HUDEP-2 (cell line): ENCODE results near the gene APMAP.

Source experiments
- DNase-seq, 76 experiments: peaks; one replicate each; lab custom pipeline; 2025; ENCODE audit not compliant: unreplicated experiment in 76 of 76; lab: John Stamatoyannopoulos, UW

The APMAP gene

DNA sequence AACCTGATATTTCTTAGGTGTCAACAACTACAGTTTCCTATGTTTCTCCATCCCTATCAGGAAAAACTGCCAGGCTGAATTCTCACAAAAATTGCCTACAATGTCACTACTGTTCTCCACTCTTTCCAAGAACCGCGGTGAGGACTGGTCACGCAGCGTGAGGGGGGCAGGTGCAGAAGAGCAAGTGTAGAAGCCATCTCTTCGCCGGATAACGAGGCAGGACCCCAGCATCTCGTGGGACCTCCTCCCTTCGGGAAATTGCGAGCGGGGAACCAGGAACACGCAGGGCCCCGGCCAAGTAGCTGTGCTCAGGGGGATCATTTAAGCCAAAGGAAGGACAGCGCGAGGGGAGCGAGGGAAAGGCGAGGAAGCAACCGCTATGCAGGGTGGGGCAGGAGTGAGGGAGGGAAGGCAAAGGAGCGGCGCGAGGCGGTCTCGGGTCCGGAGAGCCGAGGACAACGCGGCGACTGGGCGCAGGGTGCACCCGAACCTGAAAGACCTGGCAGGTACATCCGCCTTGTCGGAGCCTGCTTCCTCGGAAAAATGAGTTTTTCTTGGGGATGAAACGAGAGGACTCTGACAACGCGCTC, 559 bp downstream of the APMAP start:
- peak in 16 of 76 experiments; percentile 12 to 54 (median 22) for DNase-seq

GRCh38 chr20:24990810-24991252, 1.7 kb downstream of the APMAP start:
- no peak for DNase-seq

DNA sequence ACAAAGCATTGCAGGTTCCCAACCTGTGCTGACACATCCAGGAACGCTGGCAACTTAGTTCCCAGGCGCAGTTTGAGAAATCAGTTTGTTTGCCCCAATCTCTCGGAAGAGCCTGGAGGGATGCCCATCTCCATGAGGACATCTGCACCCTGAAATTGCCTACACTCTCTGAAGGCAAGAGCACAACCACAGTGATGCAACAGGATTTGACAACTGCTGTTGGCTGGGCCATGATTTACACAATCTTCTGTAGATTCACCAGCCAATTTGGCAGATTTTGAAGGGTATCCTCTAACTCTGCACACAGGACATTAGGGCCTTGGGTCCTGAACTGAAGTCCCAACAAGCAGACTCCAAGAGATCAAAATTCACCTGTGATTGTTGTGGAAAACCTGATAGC, 3.4 kb downstream of the APMAP start:
- no peak for DNase-seq

DNA sequence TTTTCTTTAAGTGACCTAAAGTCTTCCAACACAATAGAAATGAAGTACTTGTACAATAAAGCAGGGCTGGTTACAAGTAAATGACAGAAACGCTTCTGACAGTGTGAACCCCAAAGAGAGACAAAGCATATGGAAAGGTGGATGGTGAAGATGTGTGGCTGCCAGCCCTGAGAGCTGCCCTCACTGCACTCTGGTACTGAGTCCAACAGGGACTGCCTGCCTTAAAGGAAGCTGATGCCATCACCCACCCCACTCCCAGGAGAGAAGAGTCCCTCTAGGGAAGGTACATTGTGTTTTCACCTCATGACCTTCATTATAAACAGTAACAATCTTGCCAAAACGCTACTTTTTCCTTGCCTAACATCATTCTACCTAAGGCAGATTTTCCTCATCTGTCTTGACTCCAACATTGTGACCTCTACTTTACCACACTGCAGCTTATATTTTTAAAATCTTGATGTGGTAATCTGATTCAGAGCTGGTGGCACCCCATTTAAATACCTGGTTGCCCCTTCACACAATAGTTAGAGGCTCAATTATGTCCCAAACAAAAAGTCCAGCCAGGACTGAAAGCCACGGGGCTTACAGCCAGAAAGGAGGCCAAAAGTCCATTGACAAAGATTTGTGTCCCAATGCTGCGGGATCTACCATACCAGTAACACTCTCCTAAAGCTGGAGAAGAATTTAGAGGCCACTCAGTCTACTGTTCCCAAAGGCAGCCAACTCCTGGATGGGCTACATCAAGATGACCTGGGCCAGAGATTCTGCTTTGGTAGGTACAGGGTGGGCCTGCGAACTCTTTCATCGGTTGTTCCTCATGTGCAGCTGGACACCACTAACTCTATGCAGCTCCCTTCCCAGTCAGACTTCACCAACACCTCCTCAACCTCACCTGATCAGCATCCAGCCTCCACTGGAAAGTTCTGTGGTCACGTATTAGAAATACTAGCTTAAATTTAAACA, 4.4 kb downstream of the APMAP start:
- DNase-seq = no peak

- no peak for DNase-seq
Observed at GRCh38 chr20:24987244-24987643, 5.3 kb downstream of the APMAP start.

GRCh38 chr20:24986436-24987015, 6.0 kb downstream of the APMAP start:
- no peak for DNase-seq

DNA sequence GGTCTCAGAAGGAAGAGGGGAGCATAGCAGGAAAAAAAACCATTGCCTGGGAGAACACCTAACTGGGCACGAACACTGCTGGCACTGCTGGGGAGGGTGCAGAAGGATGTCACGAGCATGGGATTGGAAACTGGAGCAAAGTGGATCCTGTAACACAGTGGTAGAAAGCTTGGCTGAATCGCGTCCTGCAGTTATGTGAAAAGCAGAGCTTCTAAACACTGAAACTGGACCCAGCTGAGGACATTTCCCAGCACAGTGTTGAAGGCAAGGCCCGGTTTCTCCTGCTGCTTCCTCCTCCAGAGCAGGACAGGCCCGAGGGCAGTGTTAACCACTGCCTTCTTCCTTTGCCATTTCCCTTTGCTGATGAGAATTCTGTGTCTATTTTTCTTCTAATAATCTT, 6.7 kb downstream of the APMAP start:
- no peak for DNase-seq

- DNase-seq = no peak
Observed at GRCh38 chr20:24984961-24985640, 7.5 kb downstream of the APMAP start.

DNA sequence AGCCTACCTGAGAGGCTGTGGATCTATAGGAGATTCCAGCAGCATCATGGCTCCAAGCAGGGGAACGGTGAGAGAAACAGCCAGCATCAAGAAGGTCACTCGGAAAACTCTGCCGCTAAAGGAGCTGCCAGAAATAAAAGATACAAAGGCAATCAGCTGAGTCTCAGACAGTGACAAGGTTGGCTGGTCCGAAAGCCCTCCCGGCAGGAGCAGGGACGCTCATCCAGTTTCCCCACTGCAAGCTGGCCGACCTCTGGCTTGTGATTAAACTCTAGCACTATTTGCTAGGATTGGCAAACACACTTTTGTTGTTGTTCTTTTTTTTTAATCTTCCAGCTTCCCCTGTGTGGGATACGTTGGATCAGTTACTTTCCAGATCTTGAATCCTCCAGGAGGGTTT, 8.7 kb downstream of the APMAP start:
- DNase-seq = no peak

GRCh38 chr20:24981790-24982189, 10.8 kb downstream of the APMAP start:
- no peak for DNase-seq

- no peak for DNase-seq
Observed at GRCh38 chr20:24981282-24981681, 11.3 kb downstream of the APMAP start.

DNA sequence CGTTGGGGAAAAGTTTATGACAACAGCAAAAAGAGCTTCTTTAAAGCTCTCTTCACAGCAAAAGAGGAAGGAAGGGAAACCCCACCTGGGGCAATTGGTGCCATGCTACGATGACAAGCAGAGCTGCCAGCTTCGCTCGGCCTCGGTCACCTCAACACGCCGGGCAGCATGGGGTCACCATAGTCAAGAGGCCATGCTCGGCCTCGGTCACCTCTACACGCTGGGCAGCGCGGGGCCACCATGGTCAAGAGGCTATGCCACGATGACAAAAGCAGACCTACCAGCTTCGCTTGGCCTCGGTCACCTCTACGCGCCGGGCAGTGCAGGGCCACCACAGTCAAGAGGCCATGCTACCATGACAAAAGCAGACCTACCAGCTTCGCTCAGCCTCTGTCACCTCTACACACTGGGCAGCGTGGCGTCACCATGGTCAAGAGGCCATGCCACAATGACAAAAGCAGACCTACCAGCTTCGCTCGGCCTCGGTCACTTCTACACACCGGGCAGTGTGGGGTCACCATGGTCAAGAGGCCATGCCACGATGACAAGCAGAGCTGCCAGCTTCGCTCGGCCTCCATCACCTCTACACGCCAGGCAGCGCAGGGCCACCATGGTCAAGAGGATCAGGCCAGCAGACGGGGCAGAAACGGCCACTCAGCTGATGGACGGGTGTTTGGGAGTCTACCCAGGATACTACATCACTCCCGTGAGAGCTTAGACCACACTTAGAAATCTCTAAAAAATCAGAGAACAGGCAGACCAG, 12.1 kb downstream of the APMAP start:
- no peak for DNase-seq

DNA sequence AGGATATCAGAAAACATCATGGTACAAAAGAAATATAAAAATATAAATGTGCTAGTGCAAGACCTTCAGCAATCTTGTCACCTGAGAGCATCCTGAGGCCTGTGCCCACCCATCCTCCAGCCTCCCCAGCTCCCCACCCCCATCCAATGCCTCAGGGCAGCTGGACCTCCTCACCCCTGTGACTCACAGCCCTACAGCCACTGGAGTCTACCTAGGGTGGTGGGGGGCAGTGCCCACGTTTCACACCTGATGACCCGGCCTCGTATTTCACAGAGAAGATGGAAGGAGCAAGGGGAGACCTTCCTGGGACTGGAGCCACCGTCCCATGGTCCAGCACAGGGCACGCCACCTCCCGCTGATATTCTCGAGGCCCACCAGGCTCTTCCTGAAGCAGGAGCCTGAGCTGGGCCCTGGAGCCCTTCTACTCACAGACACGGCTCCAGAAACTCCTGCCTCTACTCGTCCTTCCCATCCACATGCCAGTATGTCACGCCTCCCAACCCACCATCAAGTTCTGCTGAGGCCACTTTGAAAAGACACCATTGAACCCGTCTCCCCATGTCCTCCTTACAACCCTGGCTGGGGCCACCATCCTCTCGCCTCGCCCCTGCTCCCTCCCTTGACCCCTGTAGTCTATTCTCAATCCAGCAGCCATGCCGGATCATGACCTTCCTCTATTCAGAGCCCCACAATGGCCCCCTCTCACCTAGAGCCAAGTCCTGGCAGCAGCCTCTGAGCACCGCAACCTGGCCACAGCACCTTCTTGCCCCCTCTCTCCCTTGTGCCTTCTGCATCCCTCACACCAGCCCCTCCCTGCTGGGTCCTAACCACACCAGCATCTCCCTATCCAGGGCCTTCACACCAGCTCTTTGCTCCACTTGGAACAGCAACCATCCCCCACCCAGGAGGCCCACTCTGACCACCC, 13.3 kb downstream of the APMAP start:
- DNase-seq = no peak

DNA sequence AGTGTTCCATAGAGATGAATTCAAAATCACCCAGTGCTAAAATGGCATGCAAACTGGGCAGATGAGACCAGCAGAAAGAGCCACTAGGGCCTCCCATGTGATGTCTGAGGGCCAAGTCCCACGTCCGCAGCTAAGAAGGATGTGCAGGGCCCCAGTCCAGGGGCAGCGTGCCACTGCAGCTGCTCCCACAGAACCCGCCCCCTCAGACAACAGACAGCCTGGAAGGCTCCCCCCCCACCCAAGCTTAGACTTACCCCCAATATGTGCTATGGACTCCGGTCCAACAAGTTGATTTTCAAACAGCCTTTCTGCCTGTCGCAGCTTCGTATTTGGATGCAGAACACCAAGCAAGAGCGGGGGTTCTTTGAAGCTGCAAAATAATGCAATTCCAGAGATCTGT, 14.0 kb downstream of the APMAP start:
- no peak for DNase-seq

DNA sequence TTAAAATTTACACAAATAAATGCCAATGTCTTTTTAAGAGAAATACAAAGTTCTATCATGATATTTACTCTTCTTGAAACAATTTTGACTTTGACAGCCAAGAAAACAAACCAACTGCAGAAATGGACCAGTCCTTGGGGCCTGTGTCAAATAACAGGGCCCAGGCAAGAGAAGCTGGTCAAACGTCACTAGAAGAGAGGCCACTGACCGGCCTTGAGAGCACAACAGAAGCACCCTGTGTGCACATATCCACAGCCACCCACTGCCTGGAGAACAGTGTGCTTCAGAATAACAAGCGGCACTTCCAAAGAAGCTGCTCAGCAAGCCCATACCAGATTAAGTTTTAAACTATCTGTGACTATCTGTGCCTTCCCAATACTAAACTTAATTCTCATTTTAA, 14.8 kb downstream of the APMAP start:
- DNase-seq = no peak

- no peak for DNase-seq
Observed at GRCh38 chr20:24977336-24977735, 15.2 kb downstream of the APMAP start.

DNA sequence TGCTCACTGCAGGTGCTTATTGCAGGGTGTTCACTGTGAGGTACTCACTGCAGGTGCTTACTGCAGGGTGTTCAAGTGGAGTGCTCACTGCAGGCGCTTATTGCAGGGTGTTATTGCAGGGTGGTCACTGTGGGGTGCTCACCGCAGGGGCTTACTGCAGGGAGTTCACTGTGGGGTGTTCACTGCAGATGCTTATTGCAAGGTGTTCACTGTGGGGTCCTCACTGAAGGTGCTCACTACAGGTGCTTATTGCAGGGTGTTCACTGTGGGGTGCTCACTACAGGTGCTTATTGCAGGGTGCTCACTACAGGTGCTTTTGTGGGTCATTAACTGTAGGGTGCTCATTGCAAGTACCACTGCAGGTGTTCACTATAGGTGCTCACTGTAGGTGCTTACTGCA, 20.2 kb downstream of the APMAP start:
- DNase-seq = no peak

DNA sequence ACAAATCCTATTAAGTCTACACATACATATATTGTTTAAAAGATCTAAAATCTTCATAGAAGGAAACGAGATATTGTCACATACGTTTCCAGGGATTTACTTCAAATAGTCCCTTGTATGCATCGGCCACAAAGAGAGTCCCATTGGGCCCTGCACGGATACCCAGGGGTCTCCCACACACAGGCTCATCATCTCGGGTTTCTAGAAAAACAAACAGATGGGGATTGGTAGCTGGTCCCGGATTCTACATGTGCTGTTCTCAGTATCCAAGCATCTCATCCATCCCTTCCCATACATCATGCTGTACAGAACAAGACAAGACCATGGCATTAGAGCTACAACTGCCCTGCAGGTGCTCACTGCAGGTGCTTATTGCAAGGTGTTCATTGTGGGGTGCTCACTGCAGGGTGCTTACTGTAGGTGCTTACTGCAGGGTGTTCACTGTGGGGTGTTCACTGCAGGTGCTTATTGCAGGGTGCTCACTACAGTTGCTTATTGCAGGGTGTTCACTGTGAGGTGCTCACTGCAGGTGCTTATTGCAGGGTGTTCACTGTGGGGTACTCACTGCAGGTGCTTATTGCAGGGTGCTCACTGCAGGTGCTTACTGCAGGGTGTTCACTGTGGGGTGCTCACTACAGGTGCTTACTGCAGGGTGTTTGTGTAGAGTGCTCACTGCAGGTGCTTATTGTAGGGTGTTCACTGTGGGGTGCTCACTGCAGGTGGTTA, 21.0 kb downstream of the APMAP start:
- no peak for DNase-seq

DNA sequence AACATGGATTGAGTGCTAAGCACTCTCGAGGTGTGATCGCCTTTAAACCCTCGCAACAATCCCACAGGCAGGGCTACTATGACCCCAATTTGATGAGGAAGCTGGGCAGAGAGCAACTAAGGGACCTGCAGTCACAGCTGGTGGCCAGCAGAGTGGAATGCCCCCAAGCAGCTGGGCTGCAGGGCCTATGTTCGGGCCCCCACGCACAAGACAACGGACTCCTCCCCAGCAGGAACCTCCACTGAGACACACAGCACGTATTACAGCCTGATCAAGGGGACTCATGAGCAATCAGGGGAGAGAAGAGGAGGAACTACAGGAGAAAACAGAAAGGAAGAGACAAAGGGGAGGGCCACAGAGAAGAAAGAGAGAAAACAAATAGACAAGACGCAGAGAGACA, 21.8 kb downstream of the APMAP start:
- DNase-seq = no peak
